OCI-LY1 (cell line): ENCODE data around the gene USP16.

Experiments used
- H2AFZ ChIP-seq: fragments of 200-600 bp; sonication (generic), shearing (Covaris generic); 2 replicates; pipeline ENCODE4 v1.6.0; 2014; ENCODE audit warnings: antibody characterized with exemption, mild to moderate bottlenecking, low read length
- H3F3A ChIP-seq: fragments of 200-600 bp; sonication (generic), shearing (Covaris generic); 2 replicates; pipeline ENCODE4 v1.6.0; 2014; ENCODE audit warnings: mild to moderate bottlenecking, antibody characterized with exemption, low read length, moderate library complexity; ENCODE audit not compliant: insufficient read depth
- H3K27ac ChIP-seq: fragments of 200-600 bp; sonication (generic); 2 replicates; pipeline ENCODE4 v1.5.1; 2014; ENCODE audit warnings: low read length, mixed run types, mild to moderate bottlenecking, low read depth; ENCODE audit not compliant: poor library complexity, severe bottlenecking
- H3K27me3 ChIP-seq: fragments of 200-600 bp; sonication (generic); 2 replicates; pipeline ENCODE4 v1.6.0; 2014; ENCODE audit warnings: antibody characterized with exemption, mild to moderate bottlenecking, low read length, moderate library complexity; ENCODE audit not compliant: insufficient read depth
- H3K36me3 ChIP-seq: fragments of 200-600 bp; sonication (generic); 2 replicates; pipeline ENCODE4 v1.6.1; 2014; ENCODE audit warnings: mild to moderate bottlenecking, antibody characterized with exemption, low read length, moderate library complexity, mixed read lengths; ENCODE audit not compliant: insufficient read depth
- H3K4me1 ChIP-seq: fragments of 200-600 bp; sonication (generic); 2 replicates; pipeline ENCODE4 v1.5.1; 2014; ENCODE audit warnings: mild to moderate bottlenecking, low read length, moderate library complexity; ENCODE audit not compliant: insufficient read depth, severe bottlenecking
- H3K4me2 ChIP-seq: fragments of 200-600 bp; sonication (generic), shearing (Covaris generic); 2 replicates; pipeline ENCODE4 v1.6.1; 2014; ENCODE audit warnings: low read length
- H3K4me3 ChIP-seq: fragments of 200-600 bp; sonication (generic); 2 replicates; pipeline ENCODE4 v1.5.1; 2014; ENCODE audit warnings: low read length, low read depth, mild to moderate bottlenecking, mixed read lengths; ENCODE audit not compliant: poor library complexity, severe bottlenecking
- H3K79me2 ChIP-seq: fragments of 200-600 bp; shearing (Covaris generic); 2 replicates; pipeline ENCODE4 v1.6.1; 2016; ENCODE audit warnings: mixed run types, low read length, mixed read lengths; ENCODE audit not compliant: insufficient read depth
- H3K9ac ChIP-seq: fragments of 200-600 bp; sonication (generic), shearing (Covaris generic); 2 replicates; pipeline ENCODE4 v1.6.1; 2014; ENCODE audit warnings: mild to moderate bottlenecking, low read length, mixed read lengths
- H3K9me2 ChIP-seq: fragments of 200-600 bp; sonication (generic), shearing (Covaris generic); 2 replicates; pipeline ENCODE4 v1.6.1; 2014; ENCODE audit warnings: low read depth, mild to moderate bottlenecking, low read length, mixed read lengths
- H3K9me3 ChIP-seq: fragments of 200-600 bp; shearing (Covaris generic); 2 replicates; pipeline ENCODE4 v1.6.1; 2014; ENCODE audit warnings: low read length, mixed read lengths
- H4K20me1 ChIP-seq: fragments of 200-600 bp; sonication (generic), shearing (Covaris generic); 2 replicates; pipeline ENCODE4 v1.6.0; 2016; ENCODE audit warnings: mild to moderate bottlenecking, low read length; ENCODE audit not compliant: insufficient read depth
- CTCF ChIP-seq: fragments of 200-600 bp; sonication (generic), shearing (Covaris generic); IDR thresholded peaks from 2 replicates; pipeline ENCODE4 v1.5.1; 2017; ENCODE audit warnings: mild to moderate bottlenecking, antibody characterized with exemption, low read length, moderate library complexity, mixed read lengths
- EZH2 ChIP-seq: fragments of 200-600 bp; sonication (generic), shearing (Covaris generic); IDR thresholded peaks from 2 replicates; pipeline ENCODE4 v1.8.0; 2017; ENCODE audit warnings: borderline replicate concordance, mixed run types, mild to moderate bottlenecking, antibody characterized with exemption, low read length, moderate library complexity, mixed read lengths

USP16 gene

GRCh38 chr21:29025328-29025713, 853 bp downstream of the USP16 start:
- no peaks in the 10 kb centered on the region for H3K9me3 ChIP-seq
- H3K9me2 ChIP-seq = no peaks in the 10 kb centered on the region
- peaks cover 21% of the 10 kb centered on the region for H3K4me1 ChIP-seq
- H3F3A ChIP-seq = no peaks in the 10 kb centered on the region
- peak overlapping the region; percentile 86 for H3K9ac ChIP-seq
- no peak overlapping the region for H3K27ac ChIP-seq
- TF ChIP-seq EZH2 (no peak), CTCF (no peak)
- peak overlapping the region; percentile 83 for H3K4me2 ChIP-seq
- H3K79me2 ChIP-seq = peaks cover 30% of the 10 kb centered on the region
- H3K27me3 ChIP-seq = no peaks in the 10 kb centered on the region
- no peak overlapping the region for H2AFZ ChIP-seq
- H3K4me3 ChIP-seq = peak overlapping the region; percentile 85
- H3K36me3 ChIP-seq = peaks cover 12% of the 10 kb centered on the region
- no peaks in the 10 kb centered on the region for H4K20me1 ChIP-seq

GRCh38 chr21:29029524-29029923, 5.1 kb downstream of the USP16 start:
- TF ChIP-seq EZH2 (no peak), CTCF (no peak)
- H3K4me2 ChIP-seq = no peak overlapping the region
- H3K79me2 ChIP-seq = peaks cover 30% of the 10 kb centered on the region
- no peaks in the 10 kb centered on the region for H3K9me2 ChIP-seq
- no peak overlapping the region for H3K9ac ChIP-seq
- no peaks in the 10 kb centered on the region for H4K20me1 ChIP-seq
- no peaks in the 10 kb centered on the region for H3F3A ChIP-seq
- no peaks in the 10 kb centered on the region for H3K27me3 ChIP-seq
- peaks cover 16% of the 10 kb centered on the region for H3K4me1 ChIP-seq
- H3K36me3 ChIP-seq = peaks cover 54% of the 10 kb centered on the region
- no peak overlapping the region for H2AFZ ChIP-seq
- no peaks in the 10 kb centered on the region for H3K9me3 ChIP-seq
- H3K27ac ChIP-seq = no peak overlapping the region
- H3K4me3 ChIP-seq = no peak overlapping the region

- no peak overlapping the region for H3K4me3 ChIP-seq
- H3K36me3 ChIP-seq = peaks cover 65% of the 10 kb centered on the region
- H3K4me1 ChIP-seq = peaks cover 9% of the 10 kb centered on the region
- no peaks in the 10 kb centered on the region for H4K20me1 ChIP-seq
- no peaks in the 10 kb centered on the region for H3K27me3 ChIP-seq
- no peaks in the 10 kb centered on the region for H3F3A ChIP-seq
- no peak overlapping the region for H3K4me2 ChIP-seq
- H2AFZ ChIP-seq = no peak overlapping the region
- no peak for TF ChIP-seq CTCF
- TF ChIP-seq EZH2 = no peak
- no peak overlapping the region for H3K9ac ChIP-seq
- no peak overlapping the region for H3K27ac ChIP-seq
- no peaks in the 10 kb centered on the region for H3K9me3 ChIP-seq
- H3K9me2 ChIP-seq = no peaks in the 10 kb centered on the region
- H3K79me2 ChIP-seq = peaks cover 20% of the 10 kb centered on the region
Measured at GRCh38 chr21:29030909-29031308, 6.4 kb downstream of the USP16 start.
